ENCODE data around the gene SKOR2.

Gene SKOR2

GRCh38 chr18:47251289-47252120 lies at the start of gene SKOR2:
Gene SKOR2, minus strand, starts transcription at chr18:47251660. Its CDS starts 2,477 bp downstream, at chr18:47249183.
- no peak for DNase-seq

- DNase-seq = no peak
Observed at GRCh38 chr18:47296462-47296861, 45.0 kb upstream of the SKOR2 start.

GRCh38 chr18:47294801-47295200 lies 43.3 kb upstream of the SKOR2 start:
- DNase-seq = no peak

- DNase-seq = no peak
Observed at GRCh38 chr18:47288741-47289140, 37.3 kb upstream of the SKOR2 start.

- no peak for DNase-seq
Observed at GRCh38 chr18:47287911-47288585, 36.6 kb upstream of the SKOR2 start.

- no peak for DNase-seq
Observed at GRCh38 chr18:47286776-47287410, 35.4 kb upstream of the SKOR2 start.

- no peak for DNase-seq
Observed at GRCh38 chr18:47285456-47285855, 34.0 kb upstream of the SKOR2 start.

GRCh38 chr18:47284721-47285395 lies 33.4 kb upstream of the SKOR2 start:
- no peak for DNase-seq

GRCh38 chr18:47283476-47283875 lies 32.0 kb upstream of the SKOR2 start:
- no peak for DNase-seq

- no peak for DNase-seq
Observed at GRCh38 chr18:47280121-47280520, 28.7 kb upstream of the SKOR2 start.

- no peak for DNase-seq
Observed at GRCh38 chr18:47274961-47275360, 23.5 kb upstream of the SKOR2 start.

GRCh38 chr18:47265197-47265596 lies 13.7 kb upstream of the SKOR2 start:
- no peak for DNase-seq

- DNase-seq = no peak
Observed at GRCh38 chr18:47264308-47264700, 12.8 kb upstream of the SKOR2 start.

- DNase-seq = no peak
Observed at GRCh38 chr18:47263430-47264307, 12.2 kb upstream of the SKOR2 start.

GRCh38 chr18:47263150-47263429 lies 11.6 kb upstream of the SKOR2 start:
- DNase-seq = no peak

GRCh38 chr18:47262301-47263149 lies 11.1 kb upstream of the SKOR2 start:
- no peak for DNase-seq

- no peak for DNase-seq
Observed at GRCh38 chr18:47261902-47262300, 10.4 kb upstream of the SKOR2 start.

GRCh38 chr18:47260924-47261701 lies 9.7 kb upstream of the SKOR2 start:
- no peak for DNase-seq

GRCh38 chr18:47260120-47260923 lies 8.9 kb upstream of the SKOR2 start:
- no peak for DNase-seq

Measured in activated naive CD4-positive, alpha-beta T cell treated with anti-CD3 and anti-CD28 coated beads, Interleukin-2, amount 50 U/mL, for 16 hours (primary cell).